IPS-18c (cell line): ENCODE measurements around the gene ZNF417.
"Not testable (repeated sequence)": the region's sequence is repeated elsewhere in the genome, so short reads cannot be mapped to it uniquely, and the experiment has no call there.

Source experiments
- H3K4me3 ChIP-seq: 2 replicates; pipeline ENCODE4 v1.7.0; 2013; ENCODE audit warnings: low read depth, mild to moderate bottlenecking, low read length, moderate library complexity; ENCODE audit not compliant: insufficient read depth
- H3K9me3 ChIP-seq: one replicate; pipeline ENCODE4 v1.6.1; 2013; ENCODE audit warnings: mild to moderate bottlenecking, low read length, moderate library complexity; ENCODE audit not compliant: control insufficient read depth, insufficient read depth

Gene ZNF417

GRCh38 chr19:57916168-57916995, at the start of gene ZNF417:
TSS of gene ZNF417 (minus strand) at chr19:57916592. CDS start at chr19:57916411, 181 bp downstream.
- not testable (repeated sequence) for H3K9me3 ChIP-seq

DNA sequence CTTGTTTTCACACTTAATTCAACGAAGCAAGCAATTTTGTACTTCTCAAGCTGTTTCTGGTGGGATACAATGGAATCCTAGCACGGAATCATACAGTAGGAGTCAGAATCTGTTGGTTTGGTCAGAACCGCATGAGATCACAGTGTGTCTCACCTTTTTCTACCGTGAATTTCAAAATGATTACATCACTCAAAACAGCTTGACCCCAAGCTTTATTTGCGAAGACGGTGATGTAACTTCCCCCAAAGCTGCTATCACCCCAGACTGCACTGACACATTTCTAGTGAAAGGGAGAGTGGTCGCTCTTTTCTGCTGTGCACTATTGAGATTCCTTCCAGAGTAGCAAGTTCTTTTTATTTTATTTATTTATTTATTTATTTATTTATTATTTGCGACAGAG, 48.4 kb upstream of the ZNF417 start:
- no peaks in the 10 kb centered on the region for H3K9me3 ChIP-seq
- H3K4me3 ChIP-seq: no peak overlapping the region

More at GRCh38 chr19:57916168-57916995, at the start of gene ZNF417:
- peak within 1 kb of the TSS; percentile 76 for H3K4me3 ChIP-seq

- peaks cover 4% of the 10 kb centered on the region for H3K9me3 ChIP-seq
- H3K4me3 ChIP-seq: no peak overlapping the region
These were observed 45.4 kb upstream of the ZNF417 start for GRCh38 chr19:57961785-57962184.

- peaks cover 11% of the 10 kb centered on the region for H3K9me3 ChIP-seq
- peak overlapping the region; percentile 15; the same call in 1 of the 2 replicates for H3K4me3 ChIP-seq
These were observed 38.6 kb upstream of the ZNF417 start for GRCh38 chr19:57954996-57955395.

- peaks cover 8% of the 10 kb centered on the region for H3K9me3 ChIP-seq
These were observed 33.3 kb upstream of the ZNF417 start for GRCh38 chr19:57949702-57950101.

DNA sequence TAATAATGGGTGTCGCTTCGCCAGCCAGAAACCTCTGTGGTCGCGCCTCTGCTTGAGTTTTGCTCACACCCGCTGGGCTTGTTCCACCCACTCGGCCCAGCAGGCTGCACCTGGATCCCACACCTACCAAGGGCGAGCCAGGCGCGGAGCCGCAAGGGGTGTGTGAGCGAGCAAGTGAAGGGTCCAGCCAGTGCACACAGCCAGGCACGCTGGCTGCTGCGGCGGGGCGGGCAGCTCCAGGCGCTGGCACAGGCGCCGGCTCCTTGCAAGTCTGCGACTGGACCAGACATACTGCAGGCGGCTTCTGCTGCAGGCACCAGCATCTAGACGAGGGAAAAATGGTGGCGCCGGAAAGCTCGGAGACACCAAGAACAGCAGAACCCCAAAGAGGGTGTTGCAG, 32.9 kb upstream of the ZNF417 start:
- H3K4me3 ChIP-seq: no peak overlapping the region
- peaks cover 4% of the 10 kb centered on the region for H3K9me3 ChIP-seq

More at GRCh38 chr19:57949702-57950101, 33.3 kb upstream of the ZNF417 start:
- no peak overlapping the region for H3K4me3 ChIP-seq

DNA sequence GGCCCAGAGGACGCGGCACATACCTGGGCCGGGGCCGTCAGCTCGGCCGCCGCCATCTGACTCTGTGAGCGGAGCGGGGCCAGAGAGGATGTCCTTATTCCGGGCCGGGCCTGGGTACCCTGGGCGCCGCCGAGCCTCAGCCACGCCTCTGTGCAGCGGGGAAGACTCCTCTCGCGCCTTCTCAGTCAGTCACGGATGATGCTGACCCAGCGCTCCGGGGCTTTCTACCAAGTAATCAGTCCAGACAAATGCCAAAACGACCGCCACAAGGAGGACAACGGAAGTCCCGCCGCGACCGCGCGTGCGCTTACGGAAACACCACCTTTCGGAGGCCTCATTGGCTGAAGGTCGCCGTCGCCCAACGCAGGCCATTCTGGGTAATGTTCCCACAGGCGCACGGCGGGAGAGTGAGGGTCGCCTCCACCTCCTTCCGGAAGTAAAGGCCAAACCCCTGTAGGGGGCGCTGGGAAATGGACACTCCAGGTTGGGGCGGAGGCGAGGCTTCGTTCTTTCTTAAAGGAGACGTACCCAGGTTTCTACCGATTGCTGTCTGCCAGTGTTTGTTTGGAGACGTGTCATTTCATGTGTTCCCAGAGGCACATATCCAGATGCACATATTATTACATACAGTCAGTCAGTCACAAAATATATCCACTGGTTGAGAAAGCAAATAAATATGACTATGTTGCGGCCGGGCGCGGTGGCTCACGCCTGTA, 31.2 kb upstream of the ZNF417 start, which contains the start of gene ZNF256:
Gene ZNF256 (minus strand): TSS at position 288 of the 716 bp plus-strand sequence. CDS start 232 bp downstream, at position 56.
- H3K9me3 ChIP-seq: no peaks in the 10 kb centered on the region
- peak within 1 kb of the TSS; percentile 93 for H3K4me3 ChIP-seq

- Histone ChIP-seq H3K9me3 (no peaks in the 10 kb centered on the region), H3K4me3 (peak overlapping the region; percentile 93)
These were observed 30.7 kb upstream of the ZNF417 start for GRCh38 chr19:57947088-57947418.

DNA sequence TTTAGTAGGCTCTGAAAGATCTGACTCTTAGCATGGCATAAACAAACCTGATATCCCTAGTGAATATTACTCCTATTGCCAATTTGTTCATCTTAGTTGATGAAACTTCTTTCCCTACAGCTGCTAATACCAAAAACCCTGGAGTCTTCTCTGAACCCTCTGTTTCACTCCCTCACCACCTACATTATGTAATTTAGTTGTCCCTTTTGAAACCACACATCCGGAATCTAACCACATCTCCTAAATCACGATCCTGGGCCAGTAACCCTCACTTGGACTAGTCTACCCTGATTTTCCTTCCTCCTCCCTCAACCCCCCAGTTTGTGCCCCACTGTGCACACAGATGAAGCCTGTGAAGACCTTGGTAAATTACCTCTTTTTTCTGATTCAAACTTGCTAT, 29.9 kb upstream of the ZNF417 start:
- Histone ChIP-seq H3K4me3 (peak overlapping the region; percentile 93), H3K9me3 (no peaks in the 10 kb centered on the region)

DNA sequence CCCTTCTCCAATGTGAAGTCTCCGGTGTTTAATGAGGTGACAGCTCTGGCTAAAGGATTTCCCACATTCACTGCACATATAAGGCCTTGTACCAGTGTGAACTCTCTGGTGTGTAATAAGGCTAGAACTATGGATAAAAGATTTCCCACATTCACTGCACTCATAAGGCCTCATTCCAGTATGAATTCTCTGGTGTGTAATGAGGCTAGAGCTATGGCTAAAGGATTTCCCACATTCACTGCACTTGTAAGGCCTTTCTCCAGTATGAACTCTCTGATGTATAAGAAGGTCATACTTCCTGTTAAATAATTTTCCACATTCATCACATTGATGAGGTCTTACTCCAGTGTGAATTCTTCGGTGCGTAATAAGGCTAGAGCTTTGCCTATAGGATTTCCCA, 25.2 kb upstream of the ZNF417 start:
- Histone ChIP-seq H3K4me3 (no peak overlapping the region), H3K9me3 (peaks cover 3% of the 10 kb centered on the region)

DNA sequence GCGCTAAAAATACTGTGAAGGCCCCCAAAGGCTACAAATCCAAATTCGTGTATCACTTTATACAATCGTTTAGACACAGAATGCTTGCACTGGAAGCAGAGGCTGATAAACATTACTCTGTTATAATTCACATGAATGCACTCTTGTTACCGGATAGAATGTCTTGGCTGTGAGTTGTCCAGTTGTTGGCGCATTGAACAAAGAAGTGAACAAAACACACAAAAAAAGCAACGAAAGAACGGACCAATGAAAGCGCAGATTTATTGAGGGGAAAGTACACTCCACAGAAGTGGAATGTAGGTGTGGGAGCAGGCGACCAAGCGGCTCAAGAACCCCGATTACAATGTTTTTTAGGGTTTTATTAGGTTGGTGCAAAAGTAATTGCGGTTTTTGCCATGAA, 19.3 kb upstream of the ZNF417 start:
- Histone ChIP-seq H3K4me3 (no peak overlapping the region), H3K9me3 (peaks cover 1% of the 10 kb centered on the region)

DNA sequence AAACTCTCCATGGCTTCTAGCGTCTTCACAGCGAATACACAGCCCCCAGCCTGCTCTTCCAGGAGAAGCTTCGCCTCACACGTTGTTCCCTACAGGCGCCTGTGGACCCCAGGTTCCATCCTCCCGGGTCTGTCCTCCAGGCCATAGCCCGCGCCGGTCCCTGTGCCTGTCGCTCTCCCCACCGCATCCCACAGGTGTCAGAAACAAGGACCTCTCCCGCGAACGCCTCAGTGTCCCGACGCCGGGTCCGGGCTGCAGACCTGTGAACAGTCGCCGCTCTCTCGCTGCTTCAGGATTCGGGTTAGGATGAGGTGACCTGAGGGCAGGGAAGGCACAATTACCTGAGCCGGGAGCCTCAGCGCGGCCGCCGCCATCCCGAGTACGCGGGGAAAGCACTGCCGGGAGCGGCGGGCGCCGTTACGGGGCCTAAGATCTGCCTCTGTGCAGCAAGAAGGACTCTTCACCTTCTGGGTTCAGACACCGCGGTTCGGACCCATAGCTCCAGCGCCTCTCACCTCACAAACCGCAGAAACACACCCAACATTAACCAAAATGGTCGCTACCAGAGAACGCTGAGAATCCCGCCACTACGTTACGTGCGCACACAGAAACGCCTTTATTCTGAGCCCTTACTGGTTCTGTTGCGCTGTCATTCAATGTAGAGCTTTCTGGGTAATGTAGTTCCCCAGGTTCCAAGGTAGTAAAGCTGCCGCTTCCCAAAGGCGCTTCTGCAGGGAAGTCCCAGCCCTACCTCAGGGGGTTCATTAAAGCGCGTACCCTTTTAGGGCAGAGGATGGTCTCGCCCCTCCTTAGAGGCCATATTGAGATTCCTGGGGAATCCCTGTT, 18.7 kb upstream of the ZNF417 start, which contains the start of gene ZNF418:
Gene ZNF418 (minus strand): TSS at position 583 of the 846 bp plus-strand sequence. CDS start 1,580 bp downstream, outside the sequence.
- H3K9me3 ChIP-seq: peaks cover 8% of the 10 kb centered on the region
- H3K4me3 ChIP-seq: peak within 1 kb of the TSS; percentile 91

DNA sequence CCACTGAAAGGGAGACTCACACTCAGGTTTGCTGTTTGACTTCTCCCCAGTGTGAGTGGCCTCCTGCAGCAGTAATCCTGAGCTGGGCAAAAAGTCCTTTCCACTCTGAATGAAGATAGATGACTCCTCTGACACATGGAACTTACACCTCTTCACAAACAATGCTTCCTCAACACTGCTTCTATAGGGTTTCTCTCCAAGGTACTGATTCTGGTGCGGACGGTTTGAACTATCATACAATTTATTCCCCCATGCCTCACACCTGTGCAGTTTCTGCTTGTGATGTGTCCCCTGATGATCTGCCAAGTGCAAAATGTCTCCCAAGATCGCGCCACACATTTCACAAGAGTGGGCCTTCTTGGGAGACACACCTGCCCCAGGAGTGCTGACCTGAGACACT, 11.2 kb upstream of the ZNF417 start:
- Histone ChIP-seq H3K4me3 (no peak overlapping the region), H3K9me3 (peaks cover 49% of the 10 kb centered on the region)

GRCh38 chr19:57914531-57914930, 1.9 kb downstream of the ZNF417 start:
- Histone ChIP-seq H3K9me3 (no peaks in the 10 kb centered on the region), H3K4me3 (no peak overlapping the region)

GRCh38 chr19:57907394-57907793, 9.0 kb downstream of the ZNF417 start:
- Histone ChIP-seq H3K4me3 (no peak overlapping the region), H3K9me3 (no peaks in the 10 kb centered on the region)

- no peaks in the 10 kb centered on the region for H3K9me3 ChIP-seq
These were observed 11.1 kb downstream of the ZNF417 start for GRCh38 chr19:57905258-57905657.

DNA sequence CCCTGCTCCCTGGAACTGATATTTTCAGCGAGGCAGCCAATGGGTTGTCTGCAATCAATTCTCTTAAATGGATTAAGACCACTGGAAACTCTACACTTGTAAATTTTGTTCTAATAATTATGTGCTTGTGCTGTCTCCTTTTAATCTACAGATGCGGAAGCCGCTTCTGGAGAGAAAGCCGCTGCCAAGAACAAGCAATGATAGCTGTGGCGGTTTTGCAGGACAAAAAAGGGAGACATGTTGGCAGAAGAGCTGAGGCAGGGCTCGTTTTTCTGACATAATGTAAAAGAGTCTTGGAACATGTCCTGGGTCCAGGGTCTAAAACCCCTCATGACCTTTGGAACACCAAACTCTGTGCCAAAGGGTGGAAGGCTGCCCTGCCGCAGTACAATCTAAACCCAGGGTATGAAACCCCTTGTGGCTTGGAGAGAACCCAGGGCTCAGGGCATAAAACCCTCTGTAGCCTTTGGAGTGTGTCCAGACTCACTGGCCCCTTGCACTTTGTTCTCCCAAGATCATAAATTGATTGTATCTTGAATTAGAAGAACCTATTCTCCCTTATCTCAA, 12.7 kb downstream of the ZNF417 start:
- Histone ChIP-seq H3K4me3 (no peak overlapping the region), H3K9me3 (no peaks in the 10 kb centered on the region)

More at GRCh38 chr19:57905258-57905657, 11.1 kb downstream of the ZNF417 start:
- H3K4me3 ChIP-seq: no peak overlapping the region
